RKO (cell line): ENCODE data around the gene PCDHGB5.
"Not testable (repeated sequence)": the region's sequence is repeated elsewhere in the genome, so short reads cannot be mapped to it uniquely, and the experiment has no call there.

ENCODE experiments used
- DNase-seq: peaks from one replicate; pipeline ENCODE4 v3.0.0-alpha.2; 2016; ENCODE audit warnings: low spot score

PCDHGB5 gene

GRCh38 chr5:141382469-141383294, 15.1 kb upstream of the PCDHGB5 start, which contains the start of gene PCDHGA7:
PCDHGA7 (plus strand) TSS chr5:141382742; CDS start chr5:141382900, 158 bp downstream.
- DNase-seq: no peak

GRCh38 chr5:141383345-141383744, 14.4 kb upstream of the PCDHGB5 start:
- no peak for DNase-seq

- DNase-seq: no peak
Measured at GRCh38 chr5:141384471-141385267, 13.1 kb upstream of the PCDHGB5 start.

DNA sequence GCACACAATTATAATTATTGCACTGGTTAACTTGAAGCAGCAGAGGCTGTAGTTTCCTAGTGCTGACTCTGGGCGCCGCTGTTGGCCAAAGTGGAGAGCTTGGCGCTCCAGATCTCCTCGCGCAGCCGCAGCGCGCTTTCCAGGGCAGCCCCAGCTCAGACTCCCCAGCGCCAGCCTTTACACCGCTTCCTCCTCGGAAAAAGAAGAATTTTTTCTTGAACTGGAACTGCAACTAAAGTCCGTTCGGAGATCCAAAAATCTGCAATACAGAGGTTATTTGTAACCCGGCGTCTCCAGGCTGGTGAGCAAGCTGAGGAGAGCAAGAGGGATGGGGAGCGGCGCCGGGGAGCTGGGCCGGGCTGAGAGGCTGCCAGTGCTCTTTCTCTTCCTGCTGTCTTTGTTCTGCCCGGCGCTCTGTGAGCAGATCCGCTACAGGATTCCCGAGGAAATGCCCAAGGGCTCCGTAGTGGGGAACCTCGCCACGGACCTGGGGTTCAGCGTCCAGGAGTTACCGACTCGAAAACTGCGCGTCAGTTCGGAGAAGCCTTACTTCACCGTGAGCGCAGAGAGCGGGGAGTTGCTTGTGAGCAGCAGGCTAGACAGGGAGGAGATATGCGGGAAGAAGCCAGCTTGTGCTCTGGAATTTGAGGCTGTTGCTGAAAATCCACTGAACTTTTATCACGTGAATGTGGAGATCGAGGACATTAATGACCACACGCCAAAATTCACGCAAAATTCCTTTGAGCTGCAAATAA, 10.0 kb upstream of the PCDHGB5 start, which contains the start of gene PCDHGB4:
TSS of gene PCDHGB4 (plus strand) at position 142 of the 755 bp plus-strand sequence. CDS start at position 329, 187 bp downstream.
- DNase-seq: not testable (repeated sequence)

GRCh38 chr5:141388661-141389060, 9.1 kb upstream of the PCDHGB5 start:
- DNase-seq: no peak

DNA sequence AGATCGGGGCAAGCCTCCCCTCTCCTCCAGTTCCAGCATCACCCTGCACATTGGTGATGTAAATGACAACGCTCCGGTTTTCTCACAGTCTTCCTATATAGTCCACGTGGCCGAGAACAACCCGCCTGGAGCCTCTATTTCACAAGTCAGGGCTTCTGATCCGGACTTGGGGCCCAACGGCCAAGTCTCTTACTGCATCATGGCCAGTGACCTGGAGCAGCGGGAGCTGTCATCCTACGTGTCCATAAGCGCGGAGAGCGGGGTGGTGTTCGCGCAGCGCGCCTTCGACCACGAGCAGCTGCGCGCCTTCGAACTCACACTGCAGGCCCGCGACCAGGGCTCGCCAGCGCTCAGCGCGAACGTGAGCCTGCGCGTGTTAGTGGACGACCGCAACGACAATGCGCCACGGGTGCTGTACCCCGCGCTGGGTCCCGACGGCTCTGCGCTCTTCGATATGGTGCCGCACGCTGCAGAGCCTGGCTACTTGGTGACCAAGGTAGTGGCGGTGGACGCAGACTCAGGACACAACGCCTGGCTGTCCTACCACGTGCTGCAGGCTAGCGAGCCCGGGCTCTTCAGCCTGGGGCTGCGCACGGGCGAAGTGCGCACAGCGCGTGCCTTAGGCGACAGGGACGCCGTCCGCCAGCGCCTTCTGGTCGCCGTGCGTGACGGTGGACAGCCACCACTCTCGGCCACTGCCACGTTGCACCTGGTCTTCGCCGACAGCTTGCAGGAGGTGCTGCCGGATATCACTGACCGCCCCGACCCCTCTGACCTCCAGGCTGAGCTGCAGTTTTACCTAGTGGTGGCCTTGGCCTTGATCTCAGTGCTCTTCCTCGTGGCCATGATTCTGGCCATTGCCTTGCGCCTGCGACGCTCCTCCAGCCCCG, 8.3 kb upstream of the PCDHGB5 start:
- DNase-seq: no peak

DNA sequence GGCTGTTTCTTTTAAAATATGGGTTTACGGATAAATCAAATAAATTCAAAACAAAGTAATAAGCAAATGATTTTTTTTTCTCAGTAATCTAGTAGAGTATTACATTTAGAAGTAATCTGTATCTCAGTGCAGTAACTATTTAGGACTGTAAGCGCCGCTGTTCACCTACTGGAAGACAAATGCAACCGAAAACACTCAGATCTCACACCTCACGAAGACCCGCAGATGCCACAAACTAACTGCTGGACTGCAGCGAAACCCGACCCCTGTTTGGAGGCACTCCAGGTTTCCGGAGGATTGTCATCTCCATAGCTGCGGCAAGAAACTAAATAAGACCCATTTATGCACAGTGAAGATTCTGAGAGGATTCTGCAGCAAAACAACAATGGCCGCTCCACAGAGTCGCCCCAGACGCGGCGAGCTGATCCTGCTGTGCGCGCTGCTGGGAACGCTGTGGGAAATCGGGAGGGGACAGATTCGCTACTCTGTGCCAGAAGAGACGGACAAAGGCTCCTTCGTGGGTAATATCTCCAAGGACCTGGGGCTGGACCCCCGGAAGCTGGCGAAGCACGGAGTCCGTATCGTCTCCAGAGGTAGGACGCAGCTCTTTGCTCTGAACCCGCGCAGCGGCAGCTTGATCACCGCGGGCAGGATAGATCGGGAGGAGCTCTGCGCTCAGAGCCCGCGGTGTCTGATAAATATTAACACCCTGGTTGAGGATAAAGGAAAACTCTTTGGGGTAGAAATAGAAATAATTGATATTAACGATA, 5.1 kb upstream of the PCDHGB5 start, which contains the start of gene PCDHGA8:
TSS of gene PCDHGA8 (plus strand) at position 205 of the 770 bp plus-strand sequence. CDS start at position 386, 181 bp downstream.
- no peak for DNase-seq

DNA sequence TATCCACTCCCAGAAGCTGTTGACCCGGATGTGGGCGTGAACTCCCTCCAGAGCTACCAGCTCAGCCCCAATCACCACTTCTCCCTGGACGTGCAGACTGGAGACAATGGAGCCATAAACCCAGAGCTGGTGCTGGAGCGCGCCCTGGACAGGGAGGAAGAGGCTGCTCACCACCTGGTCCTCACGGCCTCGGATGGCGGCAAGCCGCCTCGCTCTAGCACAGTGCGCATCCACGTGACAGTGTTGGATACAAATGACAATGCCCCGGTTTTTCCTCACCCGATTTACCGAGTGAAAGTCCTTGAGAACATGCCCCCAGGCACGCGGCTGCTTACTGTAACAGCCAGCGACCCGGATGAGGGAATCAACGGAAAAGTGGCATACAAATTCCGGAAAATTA, 4.5 kb upstream of the PCDHGB5 start:
- no peak for DNase-seq

- DNase-seq: not testable (repeated sequence)
Measured at GRCh38 chr5:141394401-141395187, 3.2 kb upstream of the PCDHGB5 start.

DNA sequence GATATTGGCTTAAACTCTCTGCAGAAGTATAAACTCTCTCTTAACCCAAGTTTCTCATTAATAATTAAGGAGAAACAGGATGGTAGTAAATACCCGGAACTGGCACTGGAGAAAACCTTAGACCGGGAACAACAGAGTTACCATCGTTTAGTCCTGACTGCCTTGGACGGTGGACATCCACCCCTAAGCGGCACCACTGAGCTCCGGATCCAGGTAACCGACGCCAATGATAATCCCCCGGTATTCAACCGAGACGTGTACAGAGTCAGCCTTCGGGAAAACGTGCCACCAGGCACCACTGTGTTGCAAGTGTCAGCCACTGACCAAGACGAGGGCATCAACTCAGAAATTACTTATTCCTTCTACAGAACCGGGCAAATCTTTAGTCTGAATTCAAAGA, 861 bp downstream of the PCDHGB5 start:
- DNase-seq: no peak

GRCh38 chr5:141399555-141400258, 2.0 kb downstream of the PCDHGB5 start:
- DNase-seq: no peak

GRCh38 chr5:141402553-141403243, 5.0 kb downstream of the PCDHGB5 start, which contains the start of gene PCDHGA9:
PCDHGA9 (plus strand) TSS chr5:141402778; CDS start chr5:141402953, 175 bp downstream.
- no peak for DNase-seq

DNA sequence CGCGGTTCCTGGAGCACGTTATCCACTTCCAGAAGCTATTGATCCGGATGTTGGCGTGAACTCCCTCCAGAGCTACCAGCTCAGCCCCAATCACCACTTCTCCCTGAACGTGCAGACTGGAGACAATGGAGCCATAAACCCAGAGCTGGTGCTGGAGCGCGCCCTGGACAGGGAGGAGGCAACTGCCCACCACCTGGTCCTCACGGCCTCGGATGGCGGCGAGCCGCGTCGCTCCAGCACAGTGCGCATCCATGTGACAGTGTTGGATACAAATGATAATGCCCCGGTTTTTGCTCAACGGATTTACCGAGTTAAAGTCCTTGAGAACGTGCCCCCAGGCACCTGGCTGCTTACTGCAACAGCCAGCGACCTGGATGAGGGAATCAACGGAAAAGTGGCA, 5.6 kb downstream of the PCDHGB5 start:
- no peak for DNase-seq

DNA sequence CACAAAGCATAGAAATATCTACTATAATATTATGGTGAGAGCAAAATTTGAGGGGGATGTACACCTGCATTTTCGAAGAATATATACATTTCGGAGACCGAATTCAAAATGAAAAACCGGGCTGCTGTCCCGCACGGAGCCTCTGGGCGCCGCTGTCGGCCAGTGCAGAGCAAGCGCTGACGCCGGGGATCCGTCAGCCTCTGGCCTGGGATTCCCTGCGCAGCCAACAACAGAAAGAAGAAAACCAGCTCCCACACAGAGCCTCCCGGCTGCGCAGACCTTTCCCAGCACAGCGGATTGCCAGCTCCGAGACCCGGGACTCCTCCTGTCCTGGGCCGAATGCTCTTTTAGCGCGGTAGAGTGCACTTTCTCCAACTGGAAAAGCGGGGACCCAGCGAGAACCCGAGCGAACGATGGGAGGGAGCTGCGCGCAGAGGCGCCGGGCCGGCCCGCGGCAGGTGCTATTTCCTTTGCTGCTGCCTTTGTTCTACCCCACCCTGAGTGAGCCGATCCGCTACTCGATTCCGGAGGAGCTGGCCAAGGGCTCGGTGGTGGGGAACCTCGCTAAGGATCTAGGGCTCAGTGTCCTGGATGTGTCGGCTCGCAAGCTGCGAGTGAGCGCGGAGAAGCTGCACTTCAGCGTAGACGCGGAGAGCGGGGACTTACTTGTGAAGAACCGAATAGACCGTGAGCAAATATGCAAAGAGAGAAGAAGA, 10.2 kb downstream of the PCDHGB5 start, which contains the start of gene PCDHGB6:
TSS of gene PCDHGB6 (plus strand) at position 232 of the 716 bp plus-strand sequence. CDS start at position 414, 182 bp downstream.
- not testable (repeated sequence) for DNase-seq

DNA sequence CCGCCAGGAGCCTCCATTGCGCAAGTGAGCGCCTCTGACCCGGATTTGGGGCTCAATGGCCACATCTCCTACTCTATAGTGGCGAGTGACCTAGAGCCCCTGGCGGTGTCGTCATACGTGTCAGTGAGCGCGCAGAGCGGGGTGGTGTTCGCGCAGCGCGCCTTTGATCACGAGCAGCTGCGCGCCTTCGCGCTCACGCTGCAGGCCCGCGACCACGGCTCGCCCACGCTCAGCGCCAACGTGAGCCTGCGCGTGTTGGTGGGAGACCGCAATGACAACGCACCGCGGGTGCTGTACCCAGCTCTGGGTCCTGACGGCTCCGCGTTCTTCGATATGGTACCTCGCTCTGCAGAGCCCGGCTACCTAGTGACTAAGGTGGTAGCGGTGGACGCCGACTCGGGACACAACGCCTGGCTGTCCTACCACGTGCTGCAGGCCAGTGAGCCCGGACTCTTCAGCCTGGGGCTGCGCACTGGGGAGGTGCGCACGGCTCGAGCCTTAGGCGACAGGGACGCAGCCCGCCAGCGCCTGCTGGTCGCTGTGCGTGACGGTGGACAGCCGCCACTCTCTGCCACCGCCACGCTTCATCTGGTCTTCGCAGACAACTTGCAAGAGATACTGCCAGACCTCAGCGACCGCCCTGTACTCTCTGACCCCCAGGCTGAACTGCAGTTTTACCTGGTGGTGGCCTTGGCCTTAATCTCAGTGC, 12.0 kb downstream of the PCDHGB5 start:
- DNase-seq: no peak

DNA sequence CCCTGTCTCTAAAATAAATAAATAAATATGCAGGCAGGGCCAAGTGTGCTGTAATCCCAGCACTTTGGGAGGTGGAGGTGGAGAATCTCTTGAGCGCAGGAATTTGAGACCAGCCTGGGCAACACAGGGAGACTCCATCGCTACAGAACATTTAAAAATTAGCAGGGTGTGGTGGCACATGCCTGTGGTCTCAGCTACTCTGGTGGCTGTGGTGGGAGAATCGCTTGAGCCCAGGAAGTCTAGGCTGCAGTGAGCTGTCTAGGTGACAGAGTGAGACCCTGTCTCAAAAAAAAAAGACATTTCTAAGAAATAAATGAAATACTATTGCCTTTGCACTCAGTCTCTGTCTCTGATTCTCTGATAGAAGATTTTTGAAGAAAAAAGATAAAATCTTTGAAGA, 13.8 kb downstream of the PCDHGB5 start:
- DNase-seq: no peak
